SK-N-SH (cell line): ENCODE measurements around the gene PIK3R1. TPM values are rescaled to one million over a fixed set of nuclear protein-coding genes. Genes with fewer than 3 reads are reported as not detected.

ENCODE experiments used
- CTCF ChIA-PET: fragments of 300-600, 350-600 bp; formaldehyde crosslinking; extraction: SDS; loops from one replicate; lab custom pipeline; 2021; lab: Yijun Ruan, JAX
- POLR2A ChIA-PET: fragments of 350-600 bp; sonication (Branson Sonifier 250); formaldehyde crosslinking; extraction: SDS; loops from one replicate; lab custom pipeline; 2020; ENCODE audit warnings: antibody characterized with exemption, inconsistent platforms; lab: Yijun Ruan, JAX
- DNase-seq: peaks from one replicate; pipeline ENCODE4 v3.0.0; 2012
- H2AFZ ChIP-seq: fragments of 200-600 bp; sonication (generic); 2 replicates; pipeline ENCODE4 v1.8.1; 2016; ENCODE audit warnings: antibody characterized with exemption, mild to moderate bottlenecking, low read depth
- H3F3A ChIP-seq: fragments of 200-600 bp; sonication (generic); replicated peaks from 2 replicates; pipeline ENCODE3; 2016; ENCODE audit warnings: antibody characterized with exemption, mild to moderate bottlenecking; ENCODE audit not compliant: insufficient read depth
- H3K27ac ChIP-seq, 2 experiments: fragments of 200-500 bp in 1 of 2; fragments of 200-600 bp in 1 of 2; sonication (Bioruptor generic) in 1 of 2; sonication (generic), shearing (Covaris generic) in 1 of 2; 2 replicates each; pipeline versions ENCODE4 v1.5.1 to v1.6.1; 2014 to 2016; ENCODE audit warnings: low read depth in 2 of 2, inconsistent platforms in 1 of 2, low read length in 1 of 2, mild to moderate bottlenecking in 1 of 2, mixed read lengths in 1 of 2
- H3K27me3 ChIP-seq: fragments of 200-600 bp; sonication (generic), shearing (Covaris generic); 2 replicates; pipeline ENCODE4 v1.6.1; 2016; ENCODE audit warnings: mixed run types; ENCODE audit not compliant: insufficient read depth
- H3K36me3 ChIP-seq, 2 experiments: fragments of 200-500 bp in 1 of 2; fragments of 200-600 bp in 1 of 2; sonication (Bioruptor generic) in 1 of 2; sonication (generic) in 1 of 2; replicated peaks in 1 of 2; 2 replicates each; pipeline versions ENCODE3 to v1.5.1; 2014 to 2016; ENCODE audit warnings: low read length in 1 of 2, mild to moderate bottlenecking in 1 of 2; ENCODE audit not compliant: insufficient read depth in 2 of 2, control insufficient read depth in 1 of 2
- H3K4me1 ChIP-seq, 2 experiments: fragments of 200-500 bp in 1 of 2; fragments of 200-600 bp in 1 of 2; sonication (Bioruptor generic) in 1 of 2; sonication (generic), shearing (Covaris generic) in 1 of 2; 2 replicates each; pipeline versions ENCODE4 v1.5.1 to v1.6.1; 2014 to 2016; ENCODE audit warnings: low read depth in 1 of 2, low read length in 1 of 2, mixed run types in 1 of 2; ENCODE audit not compliant: insufficient read depth in 2 of 2, control insufficient read depth in 1 of 2
- H3K4me2 ChIP-seq: fragments of 200-600 bp; sonication (generic), shearing (Covaris generic); 2 replicates; pipeline ENCODE4 v1.6.1; 2017; ENCODE audit warnings: mixed run types
- H3K4me3 ChIP-seq, 2 experiments: fragments of 200-500 bp in 1 of 2; fragments of 200-600 bp in 1 of 2; sonication (Bioruptor generic) in 1 of 2; sonication (generic), shearing (Covaris generic) in 1 of 2; 2 replicates each; pipeline versions ENCODE4 v1.5.1 to v1.8.1; 2014 to 2016; ENCODE audit warnings: low read depth in 2 of 2, inconsistent platforms in 1 of 2, low read length in 1 of 2, mild to moderate bottlenecking in 1 of 2, mixed read lengths in 1 of 2, moderate library complexity in 1 of 2
- H3K79me2 ChIP-seq: fragments of 200-600 bp; sonication (generic); 2 replicates; pipeline ENCODE4 v1.8.1; 2017; ENCODE audit warnings: mild to moderate bottlenecking; ENCODE audit not compliant: insufficient read depth
- H3K9ac ChIP-seq: fragments of 200-600 bp; sonication (generic); 2 replicates; pipeline ENCODE4 v1.6.1; 2017; ENCODE audit warnings: mixed run types
- H3K9me2 ChIP-seq: fragments of 200-600 bp; sonication (generic); 2 replicates; pipeline ENCODE4 v1.6.1; 2017; ENCODE audit warnings: mixed run types
- H3K9me3 ChIP-seq: fragments of 200-600 bp; sonication (generic); 2 replicates; pipeline ENCODE4 v1.6.1; 2017; ENCODE audit warnings: mixed run types, mild to moderate bottlenecking, moderate library complexity
- H4K20me1 ChIP-seq: fragments of 200-600 bp; sonication (generic); 2 replicates; pipeline ENCODE4 v1.6.1; 2017; ENCODE audit warnings: mild to moderate bottlenecking, mixed run types; ENCODE audit not compliant: insufficient read depth
- CTCF ChIP-seq: fragments of 200-600 bp; sonication (generic); IDR thresholded peaks from 2 replicates; pipeline ENCODE4 v1.6.1; 2017; ENCODE audit warnings: antibody characterized with exemption, mild to moderate bottlenecking, moderate library complexity
- ELF1 ChIP-seq: IDR thresholded peaks from 2 replicates; pipeline ENCODE4 v1.4.0; 2012
- FOXJ3 ChIP-seq: sonication (generic); formaldehyde crosslinking; IDR thresholded peaks from 2 replicates; pipeline ENCODE4 v1.5.1; 2020; ENCODE audit warnings: mild to moderate bottlenecking, missing genetic modification reagents
- FOXM1 ChIP-seq: IDR thresholded peaks from 2 replicates; pipeline ENCODE4 v1.4.0; 2012; ENCODE audit warnings: low read depth, mild to moderate bottlenecking
- GABPA ChIP-seq: IDR thresholded peaks from 2 replicates; pipeline ENCODE4 v1.4.0; 2012; ENCODE audit warnings: low read depth, mild to moderate bottlenecking
- GATA2 ChIP-seq: sonication (generic); formaldehyde crosslinking; IDR thresholded peaks from 2 replicates; pipeline ENCODE4 v1.5.0; 2020; ENCODE audit warnings: mild to moderate bottlenecking, missing genetic modification reagents
- IRF3 ChIP-seq: fragments of 150-350 bp; IDR thresholded peaks from 2 replicates; pipeline ENCODE4 v1.6.1; 2016; ENCODE audit warnings: mild to moderate bottlenecking, low read depth, low read length
- MEF2A ChIP-seq: IDR thresholded peaks from 2 replicates; pipeline ENCODE4 v1.4.0; 2012; ENCODE audit warnings: low read depth, borderline replicate concordance
- MXI1 ChIP-seq: IDR thresholded peaks from 2 replicates; pipeline ENCODE4 v1.6.1; 2012; ENCODE audit warnings: mild to moderate bottlenecking, low read depth, low read length, improper control_type of control experiment
- NFIC ChIP-seq: IDR thresholded peaks from 2 replicates; pipeline ENCODE4 v1.4.0; 2012; ENCODE audit warnings: borderline replicate concordance
- NRF1 ChIP-seq: IDR thresholded peaks from 2 replicates; pipeline ENCODE4 v1.6.1; 2012; ENCODE audit warnings: low read depth, mild to moderate bottlenecking, low read length
- PBX3 ChIP-seq: IDR thresholded peaks from 2 replicates; pipeline ENCODE4; 2012
- RAD21 ChIP-seq: IDR thresholded peaks from 2 replicates; pipeline ENCODE4 v1.6.1; 2012; ENCODE audit warnings: mild to moderate bottlenecking, low read length
- RCOR1 ChIP-seq: fragments of 150-350 bp; IDR thresholded peaks from 2 replicates; pipeline ENCODE4 v1.6.1; 2017; ENCODE audit warnings: antibody characterized with exemption, low read length
- SMC3 ChIP-seq: IDR thresholded peaks from 2 replicates; pipeline ENCODE4 v1.6.1; 2012; ENCODE audit warnings: low read depth, low read length, improper control_type of control experiment
- TAF1 ChIP-seq: IDR thresholded peaks from 2 replicates; pipeline ENCODE4 v1.6.1; 2012; ENCODE audit warnings: low read depth, mild to moderate bottlenecking, low read length, moderate library complexity, borderline replicate concordance
- TCF12 ChIP-seq: IDR thresholded peaks from 2 replicates; pipeline ENCODE4 v1.4.0; 2012
- TEAD4 ChIP-seq: IDR thresholded peaks from 2 replicates; pipeline ENCODE4 v1.4.0; 2012; ENCODE audit warnings: mild to moderate bottlenecking, borderline replicate concordance; ENCODE audit not compliant: insufficient read depth
- YY1 ChIP-seq: IDR thresholded peaks from 2 replicates; pipeline ENCODE4 v1.4.0; 2012; ENCODE audit warnings: low read depth, mild to moderate bottlenecking
- ZBTB33 ChIP-seq: IDR thresholded peaks from 2 replicates; pipeline ENCODE4 v1.4.0; 2012; ENCODE audit warnings: low read depth, borderline replicate concordance
- WGBS: methylation state at CpG from one replicate; pipeline ENCODE4 v1.1.6; 2017; ENCODE audit warnings: low lambda C conversion rate; 5-methylcytosine and 5-hydroxymethylcytosine counted together
- polyA plus RNA-seq, 3 experiments: library from polyadenylated mRNA; depleted of rRNA; stranded (reverse); fragments of >200 nt; gene quantifications; 2 replicates each; pipeline ENCODE4 v1.2.3, GENCODE V29; 2012

Gene PIK3R1
- polyA plus RNA-seq, 1 of the 3 experiments (the other 2 are of a cell fraction), result 2.0 TPM

GRCh38 chr5:68248896-68249295, 33.3 kb downstream of the PIK3R1 start:
- 95% methylated on average over 2 of the region's 2 CpGs for WGBS
- H3K36me3 ChIP-seq, result peaks cover 2 to 11% of the 10 kb centered on the region in 2 experiments
- H3K27ac ChIP-seq, result no peak overlapping the region
- no peaks in the 10 kb centered on the region for H3K9me2 ChIP-seq
- H2AFZ ChIP-seq, result no peak overlapping the region
- H3K4me3 ChIP-seq, result no peak overlapping the region
- CTCF ChIA-PET, result interaction anchor here (1.1 to 5.9 kb wide), 2 partner anchors 32 to 866 kb away, joined by 3 to 72 read pairs; partner anchors contain the start of gene PIK3R1
- POLR2A ChIA-PET, result no interaction called here
- TF ChIP-seq MEF2A (no peak), YY1 (no peak), CTCF (no peak), TCF12 (no peak), PBX3 (no peak), MXI1 (no peak), RAD21 (no peak), GABPA (no peak), GATA2 (no peak), ZBTB33 (no peak), NRF1 (no peak), IRF3 (no peak), NFIC (no peak), ELF1 (no peak), FOXJ3 (CRISPR knock-in tag) (no peak), TEAD4 (no peak), TAF1 (no peak), RCOR1 (no peak), FOXM1 (no peak), SMC3 (no peak)
- H3K4me2 ChIP-seq, result no peak overlapping the region
- no peaks in the 10 kb centered on the region for H4K20me1 ChIP-seq
- no peak for DNase-seq
- H3K27me3 ChIP-seq, result no peaks in the 10 kb centered on the region
- 0 out of 2 replicates have a peak, but pooled peaks cover 7% of the 10 kb centered on the region for H3K79me2 ChIP-seq
- no peak overlapping the region for H3K9ac ChIP-seq
- peaks cover 30 to 34% of the 10 kb centered on the region in 2 experiments; a peak in 3 of 4 replicates for H3K4me1 ChIP-seq
- H3F3A ChIP-seq, result no peaks in the 10 kb centered on the region
- no peaks in the 10 kb centered on the region for H3K9me3 ChIP-seq
